PC-9 (cell line): ENCODE data around the gene C1orf159. TPM values are rescaled to one million over a fixed set of nuclear protein-coding genes. Genes with fewer than 3 reads are reported as not detected.

Source experiments
- BruUV-seq: library from RNA; stranded (reverse); fragments of 400-500 nt; replicated peaks from 2 replicates; lab custom pipeline; 2021; lab: Mats Ljungman, UMichigan
- CTCF ChIA-PET: fragments of 300-600 bp; sonication (Branson Sonifier 250); formaldehyde crosslinking; loops from one replicate; lab custom pipeline; 2022; ENCODE audit warnings: antibody characterized with exemption; lab: Charles Lee
- POLR2A ChIA-PET: fragments of 300-600 bp; sonication (Branson Sonifier 250); formaldehyde crosslinking; loops from one replicate; lab custom pipeline; 2022; ENCODE audit warnings: antibody characterized with exemption; ENCODE audit not compliant: unreplicated experiment; lab: Charles Lee
- DNase-seq, 2 experiments: peaks; one replicate each; pipeline versions ENCODE4 v3.0.0 to v3.0.0-alpha.2; 2015 to 2022; ENCODE audit warnings: mixed read lengths in 1 of 2
- H2AFZ ChIP-seq: fragments of 200-600 bp; sonication (generic); 2 replicates; pipeline ENCODE4 v1.8.1; 2017; ENCODE audit warnings: antibody characterized with exemption
- H3F3A ChIP-seq: fragments of 200-600 bp; sonication (generic); 2 replicates; pipeline ENCODE4 v1.8.1; 2017; ENCODE audit warnings: antibody characterized with exemption, mild to moderate bottlenecking, low read depth; ENCODE audit not compliant: insufficient read depth
- H3K27ac ChIP-seq: fragments of 200-600 bp; sonication (generic); 2 replicates; pipeline ENCODE4 v1.6.1; 2016; ENCODE audit warnings: mixed run types
- H3K27me3 ChIP-seq: fragments of 200-600 bp; sonication (generic); 2 replicates; pipeline ENCODE4 v1.6.1; 2016; ENCODE audit warnings: low read depth, mixed run types; ENCODE audit not compliant: insufficient read depth
- H3K36me3 ChIP-seq: fragments of 200-600 bp; sonication (generic); 2 replicates; pipeline ENCODE4 v1.6.1; 2016; ENCODE audit warnings: low read depth, mixed run types
- H3K4me1 ChIP-seq: fragments of 200-600 bp; sonication (generic); replicated peaks from 2 replicates; pipeline ENCODE4 v1.6.1; 2016; ENCODE audit warnings: mixed run types; ENCODE audit not compliant: insufficient read depth
- H3K4me2 ChIP-seq: fragments of 200-600 bp; sonication (generic); 2 replicates; pipeline ENCODE4 v1.6.1; 2017; ENCODE audit warnings: mixed run types
- H3K4me3 ChIP-seq: fragments of 200-600 bp; sonication (generic); 2 replicates; pipeline ENCODE4 v1.6.1; 2016; ENCODE audit warnings: mixed run types
- H3K79me2 ChIP-seq: fragments of 200-600 bp; sonication (generic); 2 replicates; pipeline ENCODE4 v1.6.1; 2017; ENCODE audit warnings: low read depth, mixed run types
- H3K9me2 ChIP-seq: fragments of 200-600 bp; sonication (generic); 2 replicates; pipeline ENCODE4 v1.8.1; 2017; ENCODE audit warnings: mild to moderate bottlenecking; ENCODE audit not compliant: insufficient read depth
- H3K9me3 ChIP-seq: fragments of 200-600 bp; sonication (generic); 2 replicates; pipeline ENCODE4 v1.8.1; 2016; ENCODE audit warnings: low read depth; ENCODE audit not compliant: insufficient read depth
- H4K20me1 ChIP-seq: fragments of 200-600 bp; sonication (generic); 2 replicates; pipeline ENCODE4 v1.8.1; 2017; ENCODE audit not compliant: insufficient read depth
- CTCF ChIP-seq: fragments of 200-600 bp; sonication (generic); conservative IDR thresholded peaks from 2 replicates; pipeline ENCODE4 v1.6.1; 2017; ENCODE audit warnings: mixed run types, antibody characterized with exemption, mild to moderate bottlenecking, moderate library complexity
- EZH2 ChIP-seq: fragments of 200-600 bp; sonication (generic); IDR thresholded peaks from 2 replicates; pipeline ENCODE4 v1.8.0; 2017; ENCODE audit warnings: antibody characterized with exemption, low read depth
- intact Hi-C: fragments of 100-400 bp; cut with micrococcal nuclease; formaldehyde crosslinking; loops from one replicate; pipeline ENCODE4 v1.10.0; 2022; ENCODE audit not compliant: unreplicated experiment
- total RNA-seq: library from RNA; stranded (reverse); gene quantifications from 2 replicates; pipeline ENCODE4 v1.2.3, GENCODE V29; 2021

Gene C1orf159
- total RNA-seq, 1 experiment from 2014 or later, result 31.1 TPM

GRCh38 chr1:1123581-1124507 is 8.0 kb upstream of the C1orf159 start:
- peak overlapping the region; percentile 69 for H3K4me2 ChIP-seq
- H2AFZ ChIP-seq, result no peak overlapping the region
- H3K79me2 ChIP-seq, result no peaks in the 10 kb centered on the region
- no peak overlapping the region for H3K4me3 ChIP-seq
- CTCF ChIA-PET, result interaction anchor here (0.7 kb wide), 1 partner anchor 167 kb away, joined by 5 read pairs; no protein-coding TSS in a partner anchor
- intact Hi-C loops, result loop anchor here (2.0 kb wide), 3 partner anchors 39 to 167 kb away; no protein-coding TSS in a partner anchor
- no peaks in the 10 kb centered on the region for H4K20me1 ChIP-seq
- no peaks in the 10 kb centered on the region for H3K9me2 ChIP-seq
- H3K9me3 ChIP-seq, result no peaks in the 10 kb centered on the region
- peaks cover 22% of the 10 kb centered on the region for H3K4me1 ChIP-seq
- no TSS peak for BruUV-seq
- TF ChIP-seq EZH2, result no peak
- TF ChIP-seq CTCF, result no peak
- POLR2A ChIA-PET, result interaction anchor here (0.6 kb wide), 1 partner anchor 39 kb away, joined by 4 read pairs; no protein-coding TSS in a partner anchor
- H3K36me3 ChIP-seq, result no peaks in the 10 kb centered on the region
- DNase-seq, result no peak
- H3K27ac ChIP-seq, result no peak overlapping the region
- peaks cover 28% of the 10 kb centered on the region; the same call in 1 of the 2 replicates for H3F3A ChIP-seq
- no peaks in the 10 kb centered on the region for H3K27me3 ChIP-seq

GRCh38 chr1:1122981-1123480 is 7.1 kb upstream of the C1orf159 start:
- Histone ChIP-seq H3K36me3 (no peaks in the 10 kb centered on the region), H3K27ac (no peak overlapping the region), H2AFZ (no peak overlapping the region), H3K4me1 (peaks cover 22% of the 10 kb centered on the region), H3K4me3 (no peak overlapping the region), H3K27me3 (no peaks in the 10 kb centered on the region), H3K9me3 (no peaks in the 10 kb centered on the region), H4K20me1 (no peaks in the 10 kb centered on the region), H3K79me2 (no peaks in the 10 kb centered on the region), H3F3A (peaks cover 28% of the 10 kb centered on the region; the same call in 1 of the 2 replicates), H3K9me2 (no peaks in the 10 kb centered on the region), H3K4me2 (no peak overlapping the region)
- no TSS peak for BruUV-seq
- CTCF ChIA-PET, result interaction anchor here (0.6 to 0.9 kb wide), 2 partner anchors 108 to 114 kb away, joined by 3 read pairs; no protein-coding TSS in a partner anchor
- POLR2A ChIA-PET, result interaction anchor here (0.7 kb wide), 1 partner anchor 39 kb away, joined by 3 read pairs; no protein-coding TSS in a partner anchor
- DNase-seq, result no peak
- intact Hi-C loops, result loop anchor here (1.0 to 2.0 kb wide), 3 partner anchors 108 to 168 kb away; no protein-coding TSS in a partner anchor
- TF ChIP-seq CTCF, result no peak
- no peak for TF ChIP-seq EZH2
